Activated CD8-positive, alpha-beta T cell treated with anti-CD3 and anti-CD28 coated beads for 36 hours (primary cell): ENCODE measurements around the gene BNIP5. TPM values are rescaled to one million over a fixed set of nuclear protein-coding genes. Genes with fewer than 3 reads are reported as not detected.
"Not testable (repeated sequence)": the region's sequence is repeated elsewhere in the genome, so short reads cannot be mapped to it uniquely, and the experiment has no call there.

ENCODE experiments used
- ATAC-seq: fragments of 200-7000 bp; cut with Tn5 transposase; one replicate; pipeline ENCODE4 v1.10.0; 2021; ENCODE audit warnings: mild to moderate bottlenecking, moderate library complexity
- CTCF ChIA-PET: fragments of 350-600 bp; sonication (Branson Sonifier 250); formaldehyde crosslinking; loops from one replicate; lab custom pipeline; 2021; ENCODE audit warnings: antibody characterized with exemption; lab: Charles Lee
- POLR2A ChIA-PET: fragments of 350-600 bp; sonication (Branson Sonifier 250); formaldehyde crosslinking; loops from one replicate; lab custom pipeline; 2021; ENCODE audit warnings: antibody characterized with exemption; lab: Charles Lee
- DNase-seq: peaks from one replicate; pipeline ENCODE4 v3.0.0-alpha.2; 2020
- H3K27ac Mint-ChIP-seq: one replicate; pipeline ENCODE4 v1.8.0; 2021; ENCODE audit warnings: mild to moderate bottlenecking, mixed read lengths
- H3K27me3 Mint-ChIP-seq: one replicate; pipeline ENCODE4 v1.8.0; 2021; ENCODE audit warnings: mixed read lengths
- H3K36me3 Mint-ChIP-seq: one replicate; pipeline ENCODE4 v1.8.0; 2021; ENCODE audit warnings: low read depth, mixed read lengths
- H3K4me1 Mint-ChIP-seq: one replicate; pipeline ENCODE4 v1.8.0; 2021; ENCODE audit warnings: low read depth, mixed read lengths
- H3K4me3 Mint-ChIP-seq: one replicate; pipeline ENCODE4 v1.8.0; 2021; ENCODE audit warnings: mild to moderate bottlenecking, moderate library complexity, mixed read lengths
- H3K9me3 Mint-ChIP-seq: one replicate; pipeline ENCODE4 v1.8.0; 2021; ENCODE audit warnings: mixed read lengths
- intact Hi-C: fragments of 100-400 bp; cut with micrococcal nuclease; formaldehyde crosslinking; loops from one replicate; pipeline ENCODE4 v1.10.0; 2022
- total RNA-seq, 2 experiments: library from RNA; stranded (reverse); gene quantifications; one replicate each; pipeline ENCODE4 v1.2.3, GENCODE V29; 2021
- TF ChIP-seq, protein P1 (sequence below): fragments of 200-600 bp; IDR thresholded peaks from one replicate; pipeline ENCODE4 v1.8.0; 2022; ENCODE audit warnings: antibody characterized with exemption, mild to moderate bottlenecking

BNIP5 gene
- total RNA-seq, 2 experiments from 2014 or later: not detected

DNA sequence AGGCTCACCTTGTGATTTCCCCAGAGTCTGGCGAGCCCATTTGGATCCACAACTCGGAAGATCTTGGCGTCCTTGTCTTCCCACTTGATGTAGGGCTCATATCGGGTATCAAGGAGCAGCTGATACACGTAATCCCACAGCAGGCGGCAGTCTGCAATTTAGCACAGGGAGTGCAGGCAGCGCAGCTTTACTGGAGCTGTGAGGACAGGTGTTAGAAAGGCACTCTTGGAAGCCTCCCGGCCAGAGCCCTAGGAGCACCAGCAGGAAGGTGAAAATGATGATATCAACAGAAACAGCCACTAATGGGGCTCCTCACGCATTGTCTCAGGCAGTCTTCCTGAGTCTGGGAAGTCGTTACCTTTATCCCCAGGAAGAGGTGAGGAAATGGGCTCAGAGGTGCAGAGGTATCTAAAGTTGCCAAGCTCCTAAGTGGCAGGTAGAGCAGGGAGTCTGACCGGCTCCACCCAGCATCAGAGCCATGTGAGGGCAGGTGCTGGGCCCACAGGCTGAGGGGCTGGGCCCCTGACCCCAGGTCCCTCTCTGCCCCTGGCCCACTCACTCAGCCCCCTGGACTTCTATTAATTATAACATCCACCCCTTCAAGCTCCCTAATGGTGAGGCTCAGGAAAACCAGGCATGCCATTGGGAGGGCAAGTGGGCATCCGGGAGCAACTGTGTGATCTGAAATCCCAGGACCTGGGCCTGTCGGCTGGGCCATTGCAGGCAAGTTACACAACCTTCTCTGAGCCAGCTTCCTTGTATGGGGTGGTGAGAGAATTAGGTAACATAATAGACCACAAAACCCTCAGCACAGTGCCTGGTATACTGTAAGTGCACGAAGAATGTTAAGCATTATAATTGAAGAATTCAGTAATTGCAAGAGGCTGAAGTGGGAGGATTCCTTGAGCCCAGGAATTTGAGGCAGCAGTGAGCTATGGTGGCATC, 32.5 kb upstream of the BNIP5 start:
- intact Hi-C loops: loop anchor here (10.0 kb wide), 1 partner anchor 244 kb away; no protein-coding TSS in a partner anchor
- Mint-ChIP-seq H3K9me3 (no peaks in the 10 kb centered on the region), H3K27ac (no peak overlapping the region), H3K27me3 (no peaks in the 10 kb centered on the region), H3K4me3 (no peak overlapping the region), H3K36me3 (no peaks in the 10 kb centered on the region), H3K4me1 (no peaks in the 10 kb centered on the region)
- CTCF ChIA-PET: interaction anchor here (0.6 to 1.1 kb wide), 3 partner anchors 9 to 28 kb away, joined by 3 to 4 read pairs (median 3); no protein-coding TSS in a partner anchor
- TF ChIP-seq, protein P1, sequence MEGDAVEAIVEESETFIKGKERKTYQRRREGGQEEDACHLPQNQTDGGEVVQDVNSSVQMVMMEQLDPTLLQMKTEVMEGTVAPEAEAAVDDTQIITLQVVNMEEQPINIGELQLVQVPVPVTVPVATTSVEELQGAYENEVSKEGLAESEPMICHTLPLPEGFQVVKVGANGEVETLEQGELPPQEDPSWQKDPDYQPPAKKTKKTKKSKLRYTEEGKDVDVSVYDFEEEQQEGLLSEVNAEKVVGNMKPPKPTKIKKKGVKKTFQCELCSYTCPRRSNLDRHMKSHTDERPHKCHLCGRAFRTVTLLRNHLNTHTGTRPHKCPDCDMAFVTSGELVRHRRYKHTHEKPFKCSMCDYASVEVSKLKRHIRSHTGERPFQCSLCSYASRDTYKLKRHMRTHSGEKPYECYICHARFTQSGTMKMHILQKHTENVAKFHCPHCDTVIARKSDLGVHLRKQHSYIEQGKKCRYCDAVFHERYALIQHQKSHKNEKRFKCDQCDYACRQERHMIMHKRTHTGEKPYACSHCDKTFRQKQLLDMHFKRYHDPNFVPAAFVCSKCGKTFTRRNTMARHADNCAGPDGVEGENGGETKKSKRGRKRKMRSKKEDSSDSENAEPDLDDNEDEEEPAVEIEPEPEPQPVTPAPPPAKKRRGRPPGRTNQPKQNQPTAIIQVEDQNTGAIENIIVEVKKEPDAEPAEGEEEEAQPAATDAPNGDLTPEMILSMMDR: no peak
- no peak for DNase-seq
- POLR2A ChIA-PET: interaction anchor here (0.7 to 0.9 kb wide), 3 partner anchors 11 to 20 kb away, joined by 3 to 4 read pairs (median 3); no protein-coding TSS in a partner anchor
- ATAC-seq: no peak

DNA sequence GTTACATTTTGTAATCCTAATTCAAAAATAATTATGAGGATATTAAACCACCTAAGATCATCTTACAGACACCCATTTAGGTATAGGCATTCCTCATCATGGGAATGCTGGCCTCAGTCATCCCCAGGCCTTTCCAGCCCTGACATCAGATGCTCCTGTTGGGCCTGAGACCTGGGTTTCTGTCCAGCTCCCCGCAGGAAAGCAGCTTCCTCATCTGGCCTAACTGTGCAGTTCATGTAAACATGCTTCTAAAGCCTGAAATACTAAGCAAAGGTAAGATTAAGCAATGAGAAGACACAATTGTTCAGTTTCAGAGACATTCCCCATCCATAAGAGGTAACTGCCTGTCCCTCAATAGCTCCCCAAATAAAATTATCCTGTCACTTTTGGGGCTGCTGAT, 31.7 kb upstream of the BNIP5 start:
- CTCF ChIA-PET: interaction anchor here (0.6 to 1.1 kb wide), 2 partner anchors 8 to 10 kb away, joined by 3 to 4 read pairs; no protein-coding TSS in a partner anchor
- Mint-ChIP-seq H3K27ac (no peak overlapping the region), H3K4me3 (no peak overlapping the region), H3K36me3 (no peaks in the 10 kb centered on the region), H3K4me1 (no peaks in the 10 kb centered on the region), H3K9me3 (no peaks in the 10 kb centered on the region), H3K27me3 (no peaks in the 10 kb centered on the region)
- TF ChIP-seq, protein P1: no peak
- DNase-seq (no peak), ATAC-seq (no peak)
- POLR2A ChIA-PET: interaction anchor here (0.8 to 0.9 kb wide), 2 partner anchors 18 to 20 kb away, joined by 3 to 4 read pairs; no protein-coding TSS in a partner anchor
- intact Hi-C loops: loop anchor here (10.0 kb wide), 1 partner anchor 244 kb away; no protein-coding TSS in a partner anchor

DNA sequence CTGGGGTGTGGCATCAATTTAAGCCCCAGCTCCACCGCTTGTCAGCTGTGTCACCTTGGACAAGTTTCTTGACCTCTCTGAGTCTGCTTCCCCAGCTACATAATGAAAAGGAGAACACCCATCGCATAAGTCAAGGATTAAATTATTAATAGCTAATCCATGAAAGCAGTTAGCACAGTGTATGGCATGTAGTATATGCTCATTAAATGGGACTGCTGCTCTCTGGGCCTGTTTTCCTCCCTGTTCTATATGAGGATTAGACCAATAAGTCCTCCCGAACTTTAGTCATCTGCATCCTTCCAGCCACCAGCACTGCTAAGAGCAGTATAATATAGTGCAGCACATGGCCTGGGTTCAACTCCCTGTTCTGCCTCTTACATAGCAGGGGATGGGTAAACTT, 31.1 kb upstream of the BNIP5 start:
- ChIA-PET POLR2A (no interaction called here), CTCF (no interaction called here)
- Mint-ChIP-seq H3K4me3 (no peak overlapping the region), H3K36me3 (no peaks in the 10 kb centered on the region), H3K9me3 (no peaks in the 10 kb centered on the region), H3K27ac (no peak overlapping the region), H3K4me1 (no peaks in the 10 kb centered on the region), H3K27me3 (no peaks in the 10 kb centered on the region)
- DNase-seq (no peak), ATAC-seq (no peak)
- intact Hi-C loops: loop anchor here (10.0 kb wide), 1 partner anchor 243 kb away; no protein-coding TSS in a partner anchor
- TF ChIP-seq, protein P1: no peak

DNA sequence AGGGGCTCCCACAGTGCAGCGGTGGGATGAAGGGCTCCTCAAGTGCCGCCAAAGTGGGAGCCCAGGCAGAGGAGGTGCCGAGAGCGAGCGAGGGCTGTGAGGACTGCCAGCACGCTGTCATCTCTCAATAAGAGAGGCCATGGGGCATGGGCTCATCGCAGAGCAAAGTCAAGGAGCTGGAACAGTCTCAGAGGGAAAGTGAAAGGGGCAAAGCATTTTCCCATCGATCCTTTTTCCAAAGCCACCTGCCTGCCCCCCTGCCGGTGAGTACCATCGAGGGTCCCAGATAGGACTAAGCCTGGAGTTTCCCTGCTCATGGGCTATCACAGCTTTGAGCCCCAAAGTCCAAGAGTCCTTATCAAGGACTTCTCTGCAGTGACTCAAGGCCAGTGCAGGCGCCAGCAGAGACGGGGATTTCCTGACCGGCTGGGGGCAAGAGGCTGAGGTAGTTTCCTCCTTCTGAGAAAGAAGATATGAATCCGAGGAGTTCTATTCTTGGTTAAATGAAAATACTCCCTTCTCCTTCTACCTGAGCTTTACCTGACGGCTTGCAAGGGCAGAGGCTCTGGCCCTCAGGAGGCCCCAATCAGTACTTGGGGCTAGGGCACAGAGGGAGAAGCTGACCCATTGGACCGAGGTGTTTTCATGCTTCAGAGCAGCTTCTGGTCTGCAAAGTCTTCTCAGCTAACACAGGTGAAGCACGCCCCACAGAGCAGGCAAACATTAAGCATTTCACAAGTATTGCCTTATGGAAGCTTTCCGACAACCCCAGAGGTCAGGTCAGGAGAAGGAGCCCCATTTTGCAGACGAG, 28.2 kb upstream of the BNIP5 start:
- DNase-seq: peak; percentile 23
- intact Hi-C loops: loop anchor here (5.0 to 10.0 kb wide), 2 partner anchors 63 to 240 kb away; no protein-coding TSS in a partner anchor
- ChIA-PET POLR2A (interaction anchor here (0.5 kb wide), 1 partner anchor 16 kb away, joined by 3 read pairs; no protein-coding TSS in a partner anchor), CTCF (interaction anchor here (2.2 to 9.0 kb wide), 2 partner anchors 24 to 62 kb away, joined by 7 to 63 read pairs; no protein-coding TSS in a partner anchor)
- H3K9me3 Mint-ChIP-seq: no peaks in the 10 kb centered on the region
- no peaks in the 10 kb centered on the region for H3K27me3 Mint-ChIP-seq
- no peak overlapping the region for H3K4me3 Mint-ChIP-seq
- ATAC-seq: peak; percentile 51
- H3K27ac Mint-ChIP-seq: no peak overlapping the region
- TF ChIP-seq, protein P1: no peak
- no peaks in the 10 kb centered on the region for H3K4me1 Mint-ChIP-seq
- H3K36me3 Mint-ChIP-seq: no peaks in the 10 kb centered on the region

DNA sequence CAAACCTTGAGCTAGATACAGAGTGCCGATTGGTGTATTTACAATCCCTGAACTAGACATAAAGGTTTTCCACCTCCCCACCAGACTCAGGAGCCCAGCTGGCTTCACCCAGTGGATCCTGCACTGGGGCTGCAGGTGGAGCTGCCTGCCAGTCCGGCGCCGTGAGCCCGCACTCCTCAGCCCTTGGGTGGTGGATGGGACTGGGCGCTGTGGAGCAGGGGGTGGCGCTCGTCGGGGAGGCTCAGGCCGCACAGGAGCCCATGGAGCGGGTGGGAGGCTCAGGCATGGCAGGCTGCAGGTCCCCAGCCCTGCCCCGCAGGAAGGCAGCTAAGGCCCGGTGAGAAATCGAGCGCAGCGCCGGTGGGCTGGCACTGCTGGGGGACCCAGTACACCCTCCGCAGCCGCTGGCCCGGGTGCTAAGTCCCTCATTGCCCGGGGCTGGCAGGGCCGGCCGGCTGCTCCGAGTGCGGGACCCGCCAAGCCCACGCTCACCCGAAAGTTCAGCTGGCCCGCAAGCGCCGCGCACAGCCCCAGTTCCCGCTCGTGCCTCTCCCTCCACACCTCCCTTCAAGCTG, 27.5 kb upstream of the BNIP5 start:
- ATAC-seq, H3K4me3 Mint-ChIP-seq, H3K27me3 Mint-ChIP-seq, H3K36me3 Mint-ChIP-seq, H3K4me1 Mint-ChIP-seq, H3K9me3 Mint-ChIP-seq, DNase-seq, H3K27ac Mint-ChIP-seq: not testable (repeated sequence)
- intact Hi-C loops: loop anchor here (5.0 to 10.0 kb wide), 2 partner anchors 62 to 239 kb away; no protein-coding TSS in a partner anchor
- ChIA-PET POLR2A (interaction anchor here (0.5 kb wide), 1 partner anchor 15 kb away, joined by 3 read pairs; no protein-coding TSS in a partner anchor), CTCF (interaction anchor here (2.2 to 11.6 kb wide), 3 partner anchors 23 to 61 kb away, joined by 7 to 136 read pairs (median 63); partner anchors contain the start of gene BNIP5)

DNA sequence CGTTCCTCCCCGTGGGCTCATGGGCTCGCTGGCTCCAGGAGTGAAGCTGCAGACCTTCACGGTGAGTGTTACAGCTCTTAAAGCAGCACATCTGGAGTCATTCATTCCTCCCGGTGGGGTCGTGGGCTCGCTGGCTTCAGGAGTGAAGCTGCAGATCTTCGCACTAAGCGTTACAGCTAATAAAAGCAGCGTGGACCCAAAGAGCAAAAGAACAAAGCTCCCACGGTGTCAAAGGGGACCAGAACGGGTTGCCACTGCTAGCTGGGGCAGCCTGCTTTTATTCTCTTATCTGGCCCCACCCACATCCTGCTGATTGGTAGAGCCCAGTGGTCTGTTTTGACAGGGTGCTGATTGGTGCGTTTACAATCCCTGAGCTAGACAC, 26.7 kb upstream of the BNIP5 start:
- intact Hi-C loops: loop anchor here (5.0 to 10.0 kb wide), 2 partner anchors 61 to 239 kb away; no protein-coding TSS in a partner anchor
- ATAC-seq, H3K27me3 Mint-ChIP-seq, H3K27ac Mint-ChIP-seq, H3K4me1 Mint-ChIP-seq, DNase-seq, H3K9me3 Mint-ChIP-seq, H3K36me3 Mint-ChIP-seq, H3K4me3 Mint-ChIP-seq: not testable (repeated sequence)
- ChIA-PET CTCF (interaction anchor here (9.0 to 11.6 kb wide), 2 partner anchors 23 to 61 kb away, joined by 63 to 136 read pairs; partner anchors contain the start of gene BNIP5), POLR2A (interaction anchor here (0.6 kb wide), 1 partner anchor 43 kb away, joined by 3 read pairs; no protein-coding TSS in a partner anchor)
